Neutrophil (primary cell): ENCODE measurements around the gene DZIP1.

Experiments used
- H3K27ac ChIP-seq: fragments of 200-600 bp; sonication (generic); 2 replicates; pipeline ENCODE4 v1.5.1; 2016; ENCODE audit warnings: mild to moderate bottlenecking, moderate library complexity
- H3K27me3 ChIP-seq: fragments of 200-600 bp; sonication (generic); 2 replicates; pipeline ENCODE4 v1.6.0; 2016; ENCODE audit warnings: mild to moderate bottlenecking
- H3K36me3 ChIP-seq: fragments of 200-600 bp; sonication (generic); 2 replicates; pipeline ENCODE4 v1.5.1; 2017
- H3K4me1 ChIP-seq, 2 experiments: fragments of 200-600 bp in 1 of 2; sonication (generic) in 1 of 2; 1 replicate in 1 of 2; 2 replicates in 1 of 2; pipeline versions ENCODE4 v1.5.1 to v1.6.1; 2013 to 2016; ENCODE audit warnings: low read depth in 1 of 2, low read length in 1 of 2, mild to moderate bottlenecking in 1 of 2, moderate library complexity in 1 of 2; ENCODE audit not compliant: control insufficient read depth in 1 of 2, insufficient read depth in 1 of 2
- H3K4me3 ChIP-seq, 2 experiments: fragments of 200-600 bp in 1 of 2; sonication (generic) in 1 of 2; 1 replicate in 1 of 2; 2 replicates in 1 of 2; pipeline ENCODE4 v1.5.1; 2013 to 2016; ENCODE audit warnings: low read depth in 1 of 2, low read length in 1 of 2, mild to moderate bottlenecking in 1 of 2, moderate library complexity in 1 of 2
- H3K9me3 ChIP-seq: fragments of 200-600 bp; sonication (generic); 2 replicates; pipeline ENCODE4 v1.5.1; 2016
- TF ChIP-seq, protein P1 (sequence below): fragments of 200-600 bp; sonication (generic); IDR thresholded peaks from 2 replicates; pipeline ENCODE4 v1.5.1; 2016; ENCODE audit warnings: antibody characterized with exemption

The DZIP1 gene

DNA sequence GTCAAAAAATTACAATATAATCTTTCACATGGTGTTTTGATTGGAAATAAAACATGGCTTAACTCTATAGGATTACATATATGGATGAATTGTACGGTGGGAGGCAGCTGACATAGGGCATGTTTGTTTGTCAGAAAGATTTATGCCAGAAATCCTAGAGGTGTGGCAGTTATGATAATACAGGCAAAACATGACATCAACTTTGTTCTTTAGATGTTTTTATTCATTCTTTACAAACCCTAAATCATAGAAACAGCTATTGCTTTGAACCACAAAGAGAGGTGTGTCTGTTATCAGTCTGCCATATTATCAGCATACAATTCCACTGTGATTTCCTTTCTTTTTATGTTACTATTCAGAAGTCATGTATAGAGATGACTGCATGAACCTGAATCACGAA, 100.2 kb downstream of the DZIP1 start:
- Histone ChIP-seq H3K4me3 (no peak overlapping the region), H3K9me3 (no peaks in the 10 kb centered on the region), H3K36me3 (no peaks in the 10 kb centered on the region), H3K27ac (no peak overlapping the region), H3K27me3 (no peaks in the 10 kb centered on the region), H3K4me1 (no peaks in the 10 kb centered on the region)
- TF ChIP-seq, protein P1, sequence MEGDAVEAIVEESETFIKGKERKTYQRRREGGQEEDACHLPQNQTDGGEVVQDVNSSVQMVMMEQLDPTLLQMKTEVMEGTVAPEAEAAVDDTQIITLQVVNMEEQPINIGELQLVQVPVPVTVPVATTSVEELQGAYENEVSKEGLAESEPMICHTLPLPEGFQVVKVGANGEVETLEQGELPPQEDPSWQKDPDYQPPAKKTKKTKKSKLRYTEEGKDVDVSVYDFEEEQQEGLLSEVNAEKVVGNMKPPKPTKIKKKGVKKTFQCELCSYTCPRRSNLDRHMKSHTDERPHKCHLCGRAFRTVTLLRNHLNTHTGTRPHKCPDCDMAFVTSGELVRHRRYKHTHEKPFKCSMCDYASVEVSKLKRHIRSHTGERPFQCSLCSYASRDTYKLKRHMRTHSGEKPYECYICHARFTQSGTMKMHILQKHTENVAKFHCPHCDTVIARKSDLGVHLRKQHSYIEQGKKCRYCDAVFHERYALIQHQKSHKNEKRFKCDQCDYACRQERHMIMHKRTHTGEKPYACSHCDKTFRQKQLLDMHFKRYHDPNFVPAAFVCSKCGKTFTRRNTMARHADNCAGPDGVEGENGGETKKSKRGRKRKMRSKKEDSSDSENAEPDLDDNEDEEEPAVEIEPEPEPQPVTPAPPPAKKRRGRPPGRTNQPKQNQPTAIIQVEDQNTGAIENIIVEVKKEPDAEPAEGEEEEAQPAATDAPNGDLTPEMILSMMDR, result no peak

DNA sequence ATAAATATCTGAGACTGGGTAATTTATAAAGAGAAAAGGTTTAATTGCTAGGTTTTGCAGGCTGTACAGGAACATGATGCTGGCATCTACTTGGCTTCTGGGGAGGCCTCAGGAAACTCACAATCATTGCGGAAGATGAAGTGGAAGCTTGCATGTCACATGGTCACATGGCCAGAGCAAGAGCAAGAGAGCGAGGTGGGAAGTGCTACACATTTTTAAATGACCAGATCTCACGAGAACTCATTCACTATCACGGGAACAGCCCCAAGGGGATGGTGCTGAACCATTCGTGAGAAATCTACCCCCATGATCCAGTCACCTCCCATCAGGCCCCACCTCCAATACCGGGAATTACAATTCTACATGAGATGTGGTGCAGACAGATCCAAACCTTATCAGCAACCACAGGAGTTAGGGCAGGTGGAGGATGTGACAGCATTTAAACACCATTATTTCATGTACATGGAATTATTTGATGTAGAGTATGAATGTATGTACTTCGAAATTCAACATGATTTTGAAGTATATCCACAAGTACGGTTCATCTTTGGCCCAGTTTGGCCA, 102.5 kb downstream of the DZIP1 start:
- H3K27ac ChIP-seq, result no peak overlapping the region
- H3K9me3 ChIP-seq, result no peaks in the 10 kb centered on the region
- H3K4me1 ChIP-seq, result no peaks in the 10 kb centered on the region
- TF ChIP-seq, protein P1, result no peak
- H3K36me3 ChIP-seq, result no peaks in the 10 kb centered on the region
- H3K4me3 ChIP-seq, result no peak overlapping the region
- no peaks in the 10 kb centered on the region for H3K27me3 ChIP-seq

- H3K27ac ChIP-seq, result no peak overlapping the region
- H3K4me1 ChIP-seq, result no peaks in the 10 kb centered on the region
- H3K36me3 ChIP-seq, result no peaks in the 10 kb centered on the region
- H3K4me3 ChIP-seq, result no peak overlapping the region
- H3K27me3 ChIP-seq, result no peaks in the 10 kb centered on the region
- H3K9me3 ChIP-seq, result no peaks in the 10 kb centered on the region
- TF ChIP-seq, protein P1, result no peak
These were observed 103.2 kb downstream of the DZIP1 start for GRCh38 chr13:95541308-95541707.

DNA sequence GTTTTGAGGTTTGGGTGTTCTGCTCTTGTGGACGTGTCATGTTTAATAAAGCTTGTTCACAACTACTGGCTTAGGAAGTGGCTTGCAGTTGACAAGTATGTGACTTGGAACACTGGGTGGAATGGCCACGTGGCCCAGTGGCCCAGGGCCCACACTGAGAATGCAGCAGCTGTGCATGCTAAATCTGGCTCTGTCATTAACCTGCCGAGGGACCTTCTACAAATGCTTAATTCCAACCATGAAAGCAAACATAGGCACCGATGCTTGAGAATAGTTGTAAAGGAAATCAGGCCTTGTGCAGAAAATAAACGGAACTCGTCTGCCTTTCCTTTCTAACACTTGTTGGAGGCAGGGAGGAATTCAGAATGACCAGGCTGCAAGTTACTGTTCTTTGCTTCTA, 103.6 kb downstream of the DZIP1 start:
- no peaks in the 10 kb centered on the region for H3K4me1 ChIP-seq

GRCh38 chr13:95536632-95537241, 107.8 kb downstream of the DZIP1 start:
- no peak overlapping the region for H3K4me3 ChIP-seq
- H3K9me3 ChIP-seq, result no peaks in the 10 kb centered on the region
- H3K4me1 ChIP-seq, result no peaks in the 10 kb centered on the region
- TF ChIP-seq, protein P1, result no peak
- no peaks in the 10 kb centered on the region for H3K27me3 ChIP-seq
- no peak overlapping the region for H3K27ac ChIP-seq
- no peaks in the 10 kb centered on the region for H3K36me3 ChIP-seq

More for the DNA sequence above, 103.6 kb downstream of the DZIP1 start:
- H3K27me3 ChIP-seq, result no peaks in the 10 kb centered on the region
- H3K36me3 ChIP-seq, result no peaks in the 10 kb centered on the region
- no peak overlapping the region for H3K27ac ChIP-seq
- no peaks in the 10 kb centered on the region for H3K9me3 ChIP-seq
- TF ChIP-seq, protein P1, result no peak
- no peak overlapping the region for H3K4me3 ChIP-seq
